Left ventricle myocardium superior (tissue), 1 donor: ENCODE measurements around the gene IZUMO2. TPM values are rescaled to one million over a fixed set of nuclear protein-coding genes. Genes with fewer than 3 reads are reported as not detected.
"Not testable (repeated sequence)": the region's sequence is repeated elsewhere in the genome, so short reads cannot be mapped to it uniquely, and the experiment has no call there.

Experiments
- ATAC-seq: fragments of 200-7000 bp; cut with Tn5 transposase; one replicate; pipeline ENCODE4 v1.9.1; 2020; ENCODE audit warnings: mild to moderate bottlenecking, moderate library complexity
- DNase-seq: peaks from one replicate; pipeline ENCODE4 v3.0.0-alpha.2; 2020
- intact Hi-C: fragments of 100-400 bp; cut with micrococcal nuclease; formaldehyde crosslinking; loops from one replicate; pipeline ENCODE4 v1.11.0; 2022
- total RNA-seq: library from RNA; stranded (reverse); fragmentation: NEBNext Ultra II Directional; extraction: Animal tissue kit (Norgen Biotek cat#: 25700); gene quantifications from one replicate; pipeline ENCODE4 v1.2.1, GENCODE V29; 2021
- donor health status: DM: no; HTN: yes; CAD: no; lungs with severe emphysema.

Gene IZUMO2
- total RNA-seq, 1 donor from 2014 or later, result not detected

- ATAC-seq, result peak; percentile 98
- intact Hi-C loops, result no loop called here
- DNase-seq, result peak; percentile 95
Measured at GRCh38 chr19:50147462-50148423, 15.3 kb downstream of the IZUMO2 start.

- intact Hi-C loops, DNase-seq, ATAC-seq: not testable (repeated sequence)
Measured at GRCh38 chr19:50141921-50142320, 21.2 kb downstream of the IZUMO2 start.

DNA sequence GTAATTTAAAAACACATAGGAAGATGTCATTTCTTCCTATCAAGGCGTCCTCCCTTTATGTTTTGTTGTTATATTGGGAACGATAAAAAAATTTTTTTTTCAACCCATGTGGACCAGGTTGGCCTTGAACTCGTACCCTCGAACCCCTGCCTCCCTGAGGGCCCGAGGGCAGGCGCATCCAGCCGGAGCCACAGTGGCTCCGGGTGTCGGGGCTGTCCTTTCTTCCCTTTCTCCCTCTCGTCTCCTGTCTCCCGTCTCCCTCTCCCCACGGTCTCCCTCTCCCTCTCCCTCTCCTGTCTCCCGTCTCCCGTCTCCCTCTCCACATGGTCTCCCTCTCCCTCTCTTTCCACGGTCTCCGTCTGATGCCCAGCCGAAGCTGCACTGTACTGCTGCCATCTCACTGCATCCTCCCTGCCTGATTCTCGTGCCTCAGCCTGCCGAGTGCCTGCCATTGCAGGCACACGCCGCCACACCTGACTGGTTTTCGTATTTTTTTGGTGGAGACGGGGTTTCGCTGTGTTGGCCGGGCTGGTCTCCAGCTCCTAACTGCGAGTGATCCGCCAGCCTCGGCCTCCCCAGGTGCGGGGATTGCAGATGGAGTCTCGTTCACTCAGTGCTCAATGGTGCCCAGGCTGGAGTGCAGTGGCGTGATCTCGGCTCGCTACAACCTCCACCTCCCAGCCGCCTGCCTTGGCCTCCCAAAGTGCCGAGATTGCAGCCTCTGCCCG lies 22.8 kb downstream of the IZUMO2 start:
- peak; percentile 1 for DNase-seq
- intact Hi-C loops, result not testable (repeated sequence)

DNA sequence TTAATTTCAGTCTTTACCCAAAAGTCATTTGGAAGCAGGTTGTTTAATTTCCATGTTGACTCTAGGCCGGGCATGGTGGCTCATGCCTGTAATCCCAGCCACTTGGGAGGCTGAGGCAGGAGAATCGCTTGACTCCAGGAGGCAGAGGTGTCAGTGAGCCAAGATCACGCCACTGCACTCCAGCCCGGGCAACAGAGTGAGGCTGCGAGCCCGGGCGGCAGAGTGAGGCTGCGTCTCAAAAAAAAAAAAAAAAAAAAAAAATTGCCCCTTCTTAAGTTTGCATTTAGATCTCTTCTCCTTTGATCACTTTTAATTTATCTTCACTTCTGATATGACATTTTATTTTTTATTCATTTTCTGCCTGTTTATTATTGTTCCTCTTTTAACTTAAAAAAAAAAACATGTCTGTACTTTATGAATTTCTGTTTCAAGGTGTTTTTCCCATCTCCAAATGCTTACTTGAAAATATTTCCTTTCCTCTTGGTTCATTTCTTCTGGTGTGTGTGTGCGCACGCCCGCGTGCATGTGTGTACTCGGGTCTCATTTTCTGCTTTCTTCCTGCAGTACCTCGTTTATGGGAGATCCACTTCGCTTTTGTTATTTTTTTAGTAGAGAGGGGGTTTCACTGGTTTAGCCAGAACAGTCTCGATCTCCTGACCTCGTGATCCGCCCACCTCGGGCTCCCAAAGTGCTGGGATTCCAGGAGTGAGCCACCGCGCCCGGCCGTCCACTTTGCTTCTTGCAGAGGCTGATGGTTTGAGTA lies 26.3 kb downstream of the IZUMO2 start:
- DNase-seq (peak; percentile 41), ATAC-seq (peak; percentile 31)
- intact Hi-C loops, result not testable (repeated sequence)

More for the DNA sequence above, 22.8 kb downstream of the IZUMO2 start:
- ATAC-seq, result not testable (repeated sequence)

- peak; percentile 35 for DNase-seq
- ATAC-seq, intact Hi-C loops: not testable (repeated sequence)
Measured at GRCh38 chr19:50135856-50136602, 27.1 kb downstream of the IZUMO2 start.

DNA sequence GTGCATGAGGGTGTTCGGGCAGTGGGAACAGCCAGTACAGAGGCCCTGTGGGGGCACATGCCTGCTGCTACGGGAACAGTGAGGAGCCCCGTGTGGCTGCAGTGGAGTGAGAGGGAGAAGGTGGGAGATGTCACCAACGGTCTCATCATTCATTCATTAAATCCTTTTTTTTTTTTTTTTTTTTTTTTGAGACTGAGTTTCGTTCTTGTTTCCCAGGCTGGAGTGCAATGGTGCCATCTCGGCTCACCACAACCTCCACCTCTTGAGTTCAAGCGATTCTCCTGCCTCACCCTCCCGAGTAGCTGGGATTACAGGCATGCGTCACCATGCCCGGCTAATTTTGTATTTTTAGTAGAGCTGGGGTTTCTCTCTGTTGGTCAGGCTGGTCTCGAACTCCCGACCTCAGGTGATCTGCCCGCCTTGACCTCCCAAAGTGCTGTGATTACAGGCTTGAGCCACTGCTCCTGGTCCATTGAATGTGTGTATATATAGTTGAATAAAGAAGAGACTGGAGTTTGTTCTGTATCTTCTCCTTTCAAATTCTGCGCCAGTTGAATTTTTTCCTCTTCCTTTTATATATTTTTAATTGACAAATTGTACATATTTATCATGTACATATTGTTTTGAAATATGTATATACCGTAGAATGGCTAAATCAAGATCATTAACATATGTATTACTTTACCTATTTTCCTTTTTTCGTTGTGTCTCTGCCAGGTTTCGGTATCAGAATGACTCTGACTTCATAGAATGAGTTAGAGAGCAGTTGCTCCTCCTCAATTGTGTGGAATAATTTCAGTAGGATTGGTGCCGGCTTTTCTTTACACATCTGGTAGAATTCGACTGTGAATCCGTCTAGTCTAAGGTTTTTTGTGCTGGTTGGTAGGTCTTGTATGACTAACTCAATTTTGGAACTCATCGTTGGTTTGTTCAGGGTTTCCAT lies 28.0 kb downstream of the IZUMO2 start:
- intact Hi-C loops, ATAC-seq, DNase-seq: not testable (repeated sequence)

DNA sequence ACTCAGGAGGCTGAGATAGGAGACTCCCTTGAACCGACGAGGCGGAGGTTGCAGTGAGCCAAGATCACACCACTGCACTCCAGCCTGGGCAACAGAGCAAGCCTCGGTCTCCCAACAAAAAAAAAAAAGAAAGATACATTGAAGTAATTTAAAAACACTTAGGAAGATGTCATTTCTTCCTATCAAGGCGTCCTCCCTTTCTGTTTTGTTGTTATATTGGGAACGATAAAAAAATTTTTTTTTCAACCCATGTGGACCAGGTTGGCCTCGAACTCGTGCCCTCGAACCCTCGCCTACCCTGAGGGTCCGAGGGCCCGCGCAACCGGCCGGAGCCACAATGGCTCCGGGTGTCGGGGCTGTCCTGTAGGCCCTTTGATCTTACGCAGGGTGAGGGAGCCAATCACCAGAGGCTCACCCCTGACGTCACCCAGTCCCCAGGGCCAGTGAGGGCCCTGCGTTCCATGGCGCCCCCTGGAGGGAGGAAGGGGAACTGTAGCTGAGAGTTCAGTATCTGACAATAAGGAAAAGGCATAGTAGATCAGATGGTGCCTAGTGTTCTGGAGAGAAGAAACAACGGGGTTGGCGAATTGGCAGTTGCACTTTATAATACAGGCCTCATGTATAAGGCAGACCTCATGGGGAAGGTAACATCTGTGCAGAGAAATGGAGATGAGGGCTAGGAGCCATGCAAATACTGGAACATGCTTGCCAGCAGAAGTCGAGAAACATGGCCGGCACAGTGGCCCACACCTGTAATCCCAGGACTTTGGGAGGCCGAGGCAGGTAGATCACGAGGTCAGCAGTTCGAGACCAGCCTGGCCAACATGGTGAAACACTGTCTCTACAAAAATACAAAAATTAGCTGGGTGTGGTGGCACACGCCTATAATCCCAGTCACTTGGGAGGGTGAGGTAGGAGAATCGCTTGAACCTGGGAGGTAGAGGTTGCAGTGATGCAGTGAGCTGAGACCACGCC lies 29.3 kb downstream of the IZUMO2 start:
- intact Hi-C loops, ATAC-seq, DNase-seq: not testable (repeated sequence)

GRCh38 chr19:50104012-50104411 lies 59.1 kb downstream of the IZUMO2 start:
- ATAC-seq, DNase-seq, intact Hi-C loops: not testable (repeated sequence)

- DNase-seq, ATAC-seq, intact Hi-C loops: not testable (repeated sequence)
Measured at GRCh38 chr19:50103405-50103804, 59.7 kb downstream of the IZUMO2 start.

Other genes with a start within 250 kb of the IZUMO2 start
- gene ATF5, start 234.1 kb downstream of the IZUMO2 start, total RNA-seq, result 8.0 TPM
- 28.4 TPM for gene NUP62, start 233.8 kb downstream of the IZUMO2 start, total RNA-seq
- 0.59 TPM for gene SIGLEC11, start 202.1 kb downstream of the IZUMO2 start, total RNA-seq
- 22.8 TPM for gene VRK3, start 137.9 kb downstream of the IZUMO2 start, total RNA-seq
- 3.6 TPM for gene ZNF473, start 137.3 kb downstream of the IZUMO2 start, total RNA-seq
- gene MYH14, start 40.3 kb upstream of the IZUMO2 start, total RNA-seq, result 131 TPM
- 2.5 TPM for gene KCNC3, start 166.1 kb upstream of the IZUMO2 start, total RNA-seq
- gene NAPSA, start 202.4 kb upstream of the IZUMO2 start, total RNA-seq, result 0.32 TPM
- gene NR1H2, start 213.2 kb upstream of the IZUMO2 start, total RNA-seq, result 76.5 TPM
- 10.6 TPM for gene POLD1, start 221.1 kb upstream of the IZUMO2 start, total RNA-seq